IPS-15b (cell line): Measurements from ENCODE around the gene RARRES2.

Source experiments
- H3K27me3 ChIP-seq: one replicate; pipeline ENCODE4 v1.6.1; 2013; ENCODE audit warnings: low read length; ENCODE audit not compliant: control insufficient read depth, insufficient read depth
- H3K36me3 ChIP-seq: one replicate; pipeline ENCODE4 v1.6.1; 2013; ENCODE audit warnings: low read length; ENCODE audit not compliant: control insufficient read depth, insufficient read depth
- H3K4me1 ChIP-seq: one replicate; pipeline ENCODE4 v1.6.1; 2013; ENCODE audit warnings: mild to moderate bottlenecking, low read length; ENCODE audit not compliant: control insufficient read depth, insufficient read depth
- H3K4me3 ChIP-seq: one replicate; pipeline ENCODE4 v1.5.1; 2013; ENCODE audit warnings: low read depth, low read length
- H3K9ac ChIP-seq: one replicate; pipeline ENCODE4 v1.6.1; 2013; ENCODE audit warnings: low read depth, mild to moderate bottlenecking, low read length
- H3K9me3 ChIP-seq: one replicate; pipeline ENCODE4 v1.6.1; 2013; ENCODE audit warnings: mild to moderate bottlenecking, low read length; ENCODE audit not compliant: control insufficient read depth, insufficient read depth

RARRES2 gene

DNA sequence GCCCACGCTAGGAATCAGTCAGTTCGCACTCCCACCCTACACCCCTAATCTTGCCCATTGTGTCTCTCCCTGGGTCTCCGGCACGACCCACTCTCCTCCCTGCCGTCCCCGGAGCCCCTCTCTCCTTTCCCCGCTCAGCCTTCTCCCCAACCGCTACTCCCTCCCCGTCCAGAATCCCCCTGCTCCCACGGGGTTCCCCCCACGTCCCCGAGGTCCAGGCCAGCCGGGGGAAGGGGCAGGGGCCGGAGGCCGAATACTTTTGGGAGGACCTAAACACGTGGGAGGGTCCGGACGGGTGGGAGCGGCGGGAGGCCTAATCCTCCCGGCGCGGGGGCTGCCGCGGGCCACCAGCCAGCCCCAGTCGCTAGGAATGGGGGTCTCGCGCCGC is 560 bp downstream of the RARRES2 start:
- Histone ChIP-seq H3K27me3 (peaks cover 28% of the 10 kb centered on the region), H3K4me1 (peaks cover 31% of the 10 kb centered on the region), H3K4me3 (peak overlapping the region; percentile 78), H3K9ac (peak overlapping the region; percentile 65), H3K36me3 (peaks cover 30% of the 10 kb centered on the region), H3K9me3 (no peaks in the 10 kb centered on the region)

GRCh38 chr7:150340024-150340749 is 1.2 kb downstream of the RARRES2 start:
- H3K9ac ChIP-seq = peak overlapping the region; percentile 73
- peak overlapping the region; percentile 78 for H3K4me3 ChIP-seq
- H3K9me3 ChIP-seq = no peaks in the 10 kb centered on the region
- peaks cover 30% of the 10 kb centered on the region for H3K36me3 ChIP-seq
- peaks cover 28% of the 10 kb centered on the region for H3K27me3 ChIP-seq
- H3K4me1 ChIP-seq = peaks cover 37% of the 10 kb centered on the region

GRCh38 chr7:150339409-150339809 is 2.0 kb downstream of the RARRES2 start:
- H3K9me3 ChIP-seq = no peaks in the 10 kb centered on the region
- H3K9ac ChIP-seq = no peak overlapping the region
- peaks cover 40% of the 10 kb centered on the region for H3K4me1 ChIP-seq
- H3K4me3 ChIP-seq = peak overlapping the region; percentile 78
- peaks cover 30% of the 10 kb centered on the region for H3K36me3 ChIP-seq
- peaks cover 28% of the 10 kb centered on the region for H3K27me3 ChIP-seq

DNA sequence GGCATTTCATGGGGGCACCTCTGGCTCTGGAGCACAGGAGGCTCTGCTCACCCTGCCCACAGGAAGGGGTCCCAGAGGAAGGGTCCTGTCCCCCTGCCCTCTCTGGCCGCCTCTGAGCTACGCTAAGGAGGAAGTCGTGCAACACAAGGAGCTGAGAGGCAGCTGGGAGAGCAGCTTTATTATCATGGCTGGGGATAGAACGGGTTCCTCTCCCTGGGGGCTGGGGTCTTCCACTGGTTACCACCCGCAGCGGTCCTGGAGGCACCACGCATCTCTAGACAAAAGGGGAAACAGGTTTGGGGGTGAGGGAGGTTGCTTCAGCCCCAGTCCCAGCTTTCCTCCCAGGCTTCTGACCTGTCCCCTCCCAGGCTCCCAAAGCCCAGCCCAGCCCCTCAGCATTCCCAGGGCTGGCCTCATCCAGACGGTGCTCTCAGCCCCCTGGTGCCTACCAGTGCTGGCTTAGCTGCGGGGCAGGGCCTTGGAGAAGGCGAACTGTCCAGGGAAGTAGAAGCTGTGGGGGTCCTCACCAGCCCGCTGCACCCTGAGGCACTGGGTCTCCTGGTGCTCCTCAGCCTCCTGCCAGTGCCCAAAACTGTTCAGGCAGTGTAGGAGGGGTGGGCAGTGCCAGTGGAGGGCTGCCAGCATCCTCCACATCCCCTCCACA is 3.1 kb downstream of the RARRES2 start:
- Histone ChIP-seq H3K9me3 (no peaks in the 10 kb centered on the region), H3K4me1 (peaks cover 39% of the 10 kb centered on the region), H3K9ac (no peak overlapping the region), H3K36me3 (peaks cover 30% of the 10 kb centered on the region), H3K27me3 (peaks cover 18% of the 10 kb centered on the region), H3K4me3 (no peak overlapping the region)

- H3K27me3 ChIP-seq = peaks cover 12% of the 10 kb centered on the region
- peaks cover 30% of the 10 kb centered on the region for H3K36me3 ChIP-seq
- no peaks in the 10 kb centered on the region for H3K9me3 ChIP-seq
- H3K4me1 ChIP-seq = peaks cover 33% of the 10 kb centered on the region
- H3K4me3 ChIP-seq = no peak overlapping the region
- no peak overlapping the region for H3K9ac ChIP-seq
Measured at GRCh38 chr7:150337659-150338081, 3.8 kb downstream of the RARRES2 start.

GRCh38 chr7:150337179-150337578 is 4.2 kb downstream of the RARRES2 start:
- Histone ChIP-seq H3K27me3 (peaks cover 7% of the 10 kb centered on the region), H3K4me3 (no peak overlapping the region), H3K9me3 (no peaks in the 10 kb centered on the region), H3K4me1 (peaks cover 28% of the 10 kb centered on the region), H3K36me3 (peaks cover 30% of the 10 kb centered on the region), H3K9ac (no peak overlapping the region)

- Histone ChIP-seq H3K9me3 (no peaks in the 10 kb centered on the region), H3K36me3 (peaks cover 30% of the 10 kb centered on the region), H3K9ac (no peak overlapping the region), H3K4me3 (no peak overlapping the region), H3K27me3 (peaks cover 3% of the 10 kb centered on the region), H3K4me1 (peaks cover 24% of the 10 kb centered on the region)
Measured at GRCh38 chr7:150336746-150337145, 4.7 kb downstream of the RARRES2 start.

DNA sequence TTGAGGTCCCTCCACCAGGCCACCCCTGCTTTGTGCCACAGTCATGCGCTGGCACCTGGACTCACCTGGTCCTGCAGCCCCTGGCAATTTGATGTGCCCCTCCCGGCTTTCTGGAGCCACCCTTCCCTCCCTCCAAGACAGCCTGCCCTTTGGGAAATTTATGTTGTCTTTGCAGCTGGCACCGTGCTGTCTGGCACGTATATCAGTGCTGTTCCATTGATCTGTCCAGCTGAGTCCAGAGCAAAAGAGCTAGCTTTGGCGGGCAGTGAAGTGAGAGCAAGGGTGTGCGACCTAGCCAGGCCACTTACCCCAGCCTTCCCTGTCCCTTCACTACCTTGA is 5.7 kb downstream of the RARRES2 start:
- H3K4me1 ChIP-seq = peaks cover 24% of the 10 kb centered on the region
- no peaks in the 10 kb centered on the region for H3K27me3 ChIP-seq
- H3K4me3 ChIP-seq = no peak overlapping the region
- H3K9me3 ChIP-seq = no peaks in the 10 kb centered on the region
- peak overlapping the region; percentile 26 for H3K9ac ChIP-seq
- H3K36me3 ChIP-seq = peaks cover 39% of the 10 kb centered on the region

- Histone ChIP-seq H3K36me3 (peaks cover 44% of the 10 kb centered on the region), H3K9ac (peak overlapping the region; percentile 26), H3K9me3 (no peaks in the 10 kb centered on the region), H3K27me3 (no peaks in the 10 kb centered on the region), H3K4me3 (peak overlapping the region; percentile 3), H3K4me1 (peaks cover 24% of the 10 kb centered on the region)
Measured at GRCh38 chr7:150335108-150335773, 6.2 kb downstream of the RARRES2 start.

DNA sequence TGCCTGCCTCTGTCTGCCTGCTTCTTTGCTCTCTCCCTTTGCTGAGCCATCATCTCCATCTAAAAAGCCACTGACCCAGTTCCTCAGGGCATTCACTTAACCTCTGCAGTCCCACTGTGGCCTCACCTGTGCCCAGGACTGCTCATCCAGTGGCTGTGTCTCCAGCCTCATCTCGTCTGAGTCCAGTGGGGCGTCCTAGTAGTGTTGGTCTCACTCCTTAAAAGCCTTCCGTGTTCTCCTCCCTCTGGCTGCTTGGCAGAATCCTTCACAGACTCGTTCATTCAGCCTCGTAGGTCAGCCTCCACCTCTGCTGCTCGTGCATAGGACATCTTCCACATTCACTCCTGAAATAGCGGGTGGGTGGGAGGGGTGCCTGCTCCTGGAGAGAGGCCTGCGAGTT is 7.3 kb downstream of the RARRES2 start:
- Histone ChIP-seq H3K4me3 (no peak overlapping the region), H3K4me1 (peaks cover 27% of the 10 kb centered on the region), H3K27me3 (no peaks in the 10 kb centered on the region), H3K9me3 (no peaks in the 10 kb centered on the region), H3K36me3 (peaks cover 42% of the 10 kb centered on the region), H3K9ac (no peak overlapping the region)

DNA sequence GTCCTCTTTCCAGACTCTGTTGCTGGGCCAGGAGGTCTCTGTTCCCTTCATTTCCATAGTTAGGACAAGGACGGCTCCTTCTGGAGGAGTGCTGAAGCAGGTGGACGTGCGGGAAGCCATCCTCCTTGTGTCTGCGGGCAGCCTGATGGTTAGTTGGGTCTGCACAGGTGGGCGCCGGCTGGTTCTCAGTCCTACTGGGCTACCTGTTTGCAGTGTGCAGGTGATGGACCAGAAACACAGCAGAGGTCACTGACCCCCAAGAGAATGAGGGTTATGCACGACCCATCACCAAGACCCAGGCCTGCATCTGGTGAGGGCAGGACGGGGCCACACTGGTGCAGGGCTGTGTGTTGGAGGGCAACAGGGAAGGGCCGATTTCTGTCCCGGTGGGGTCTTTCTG is 7.8 kb downstream of the RARRES2 start:
- H3K4me3 ChIP-seq = no peak overlapping the region
- H3K36me3 ChIP-seq = peaks cover 43% of the 10 kb centered on the region
- H3K4me1 ChIP-seq = peaks cover 32% of the 10 kb centered on the region
- no peaks in the 10 kb centered on the region for H3K27me3 ChIP-seq
- no peaks in the 10 kb centered on the region for H3K9me3 ChIP-seq
- H3K9ac ChIP-seq = no peak overlapping the region
